ENCODE data around the gene GNG8.

DNA sequence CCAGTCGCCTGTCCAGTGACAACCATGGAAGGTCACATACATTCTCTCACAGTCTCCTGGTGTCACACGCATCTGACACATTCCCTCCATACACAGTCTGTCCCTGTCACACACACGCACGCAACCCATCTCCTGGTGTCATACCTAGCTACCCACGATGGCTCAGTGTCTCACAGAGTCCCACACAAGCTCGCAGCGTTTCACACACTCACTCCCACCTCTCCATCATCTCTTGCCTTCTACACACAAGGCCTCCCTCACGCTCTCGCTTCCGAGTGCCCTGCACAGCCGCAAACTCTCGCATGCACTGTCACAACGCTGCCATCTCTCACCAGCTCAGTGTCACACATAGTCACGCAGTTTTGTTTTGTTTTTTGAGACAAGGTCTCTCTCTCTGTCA lies 1.2 kb upstream of the GNG8 start:
- TF ChIP-seq ZNF462 (CRISPR knock-in tag; IDR thresholded peaks at IDR 0.05) (no peak), EZH2phosphoT487 (IDR thresholded peaks at IDR 0.05; ENCODE audit: unreplicated experiment) (no peak), CTCF (conservative IDR thresholded peaks at IDR 0.05; ENCODE audit: low read depth in 2 of 2) (no peak), STAT1 (IDR thresholded peaks at IDR 0.05; ENCODE audit: unreplicated experiment) (no peak), CREB1 (CRISPR knock-in tag; IDR thresholded peaks at IDR 0.05; ENCODE audit: low read depth) (no peak), POLR2AphosphoS5 (IDR thresholded peaks at IDR 0.05; ENCODE audit: low read depth) (no peak), NANOG (IDR thresholded peaks at IDR 0.05; ENCODE audit: borderline replicate concordance) (no peak), EZH2 (IDR thresholded peaks at IDR 0.05; ENCODE audit: low read depth, unreplicated experiment) (no peak), JUNB (IDR thresholded peaks at IDR 0.05; ENCODE audit: unreplicated experiment) (no peak)
- TF ChIP-seq, protein P1, sequence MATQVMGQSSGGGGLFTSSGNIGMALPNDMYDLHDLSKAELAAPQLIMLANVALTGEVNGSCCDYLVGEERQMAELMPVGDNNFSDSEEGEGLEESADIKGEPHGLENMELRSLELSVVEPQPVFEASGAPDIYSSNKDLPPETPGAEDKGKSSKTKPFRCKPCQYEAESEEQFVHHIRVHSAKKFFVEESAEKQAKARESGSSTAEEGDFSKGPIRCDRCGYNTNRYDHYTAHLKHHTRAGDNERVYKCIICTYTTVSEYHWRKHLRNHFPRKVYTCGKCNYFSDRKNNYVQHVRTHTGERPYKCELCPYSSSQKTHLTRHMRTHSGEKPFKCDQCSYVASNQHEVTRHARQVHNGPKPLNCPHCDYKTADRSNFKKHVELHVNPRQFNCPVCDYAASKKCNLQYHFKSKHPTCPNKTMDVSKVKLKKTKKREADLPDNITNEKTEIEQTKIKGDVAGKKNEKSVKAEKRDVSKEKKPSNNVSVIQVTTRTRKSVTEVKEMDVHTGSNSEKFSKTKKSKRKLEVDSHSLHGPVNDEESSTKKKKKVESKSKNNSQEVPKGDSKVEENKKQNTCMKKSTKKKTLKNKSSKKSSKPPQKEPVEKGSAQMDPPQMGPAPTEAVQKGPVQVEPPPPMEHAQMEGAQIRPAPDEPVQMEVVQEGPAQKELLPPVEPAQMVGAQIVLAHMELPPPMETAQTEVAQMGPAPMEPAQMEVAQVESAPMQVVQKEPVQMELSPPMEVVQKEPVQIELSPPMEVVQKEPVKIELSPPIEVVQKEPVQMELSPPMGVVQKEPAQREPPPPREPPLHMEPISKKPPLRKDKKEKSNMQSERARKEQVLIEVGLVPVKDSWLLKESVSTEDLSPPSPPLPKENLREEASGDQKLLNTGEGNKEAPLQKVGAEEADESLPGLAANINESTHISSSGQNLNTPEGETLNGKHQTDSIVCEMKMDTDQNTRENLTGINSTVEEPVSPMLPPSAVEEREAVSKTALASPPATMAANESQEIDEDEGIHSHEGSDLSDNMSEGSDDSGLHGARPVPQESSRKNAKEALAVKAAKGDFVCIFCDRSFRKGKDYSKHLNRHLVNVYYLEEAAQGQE (IDR thresholded peaks at IDR 0.05; ENCODE audit: unreplicated experiment): no peak

Data from GM23338 (cell line).